GM19238 (cell line): ENCODE measurements around the gene CACHD1.

Experiments
- DNase-seq: peaks from one replicate; pipeline ENCODE4 v3.0.0; 2011; ENCODE audit warnings: low spot score; ENCODE audit not compliant: insufficient read length

The CACHD1 gene

DNA sequence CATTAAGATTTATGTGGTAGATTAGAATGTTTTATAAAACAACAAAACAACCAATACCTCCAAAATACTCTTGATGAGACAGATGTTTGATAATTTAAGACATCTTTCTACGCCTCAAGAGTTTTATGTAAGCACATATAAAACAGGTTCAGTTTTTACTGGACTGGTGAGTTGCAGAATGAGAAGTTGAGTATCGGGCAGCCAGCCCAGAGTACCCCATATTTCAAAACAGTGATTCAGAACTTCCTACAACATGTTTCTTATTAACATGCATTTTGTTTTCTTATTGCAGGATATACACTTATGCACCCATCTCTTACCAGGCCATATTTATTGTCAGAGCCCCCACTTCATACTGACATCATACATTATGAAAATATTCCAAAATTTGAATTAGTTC, 183.5 kb downstream of the CACHD1 start:
- DNase-seq = no peak

DNA sequence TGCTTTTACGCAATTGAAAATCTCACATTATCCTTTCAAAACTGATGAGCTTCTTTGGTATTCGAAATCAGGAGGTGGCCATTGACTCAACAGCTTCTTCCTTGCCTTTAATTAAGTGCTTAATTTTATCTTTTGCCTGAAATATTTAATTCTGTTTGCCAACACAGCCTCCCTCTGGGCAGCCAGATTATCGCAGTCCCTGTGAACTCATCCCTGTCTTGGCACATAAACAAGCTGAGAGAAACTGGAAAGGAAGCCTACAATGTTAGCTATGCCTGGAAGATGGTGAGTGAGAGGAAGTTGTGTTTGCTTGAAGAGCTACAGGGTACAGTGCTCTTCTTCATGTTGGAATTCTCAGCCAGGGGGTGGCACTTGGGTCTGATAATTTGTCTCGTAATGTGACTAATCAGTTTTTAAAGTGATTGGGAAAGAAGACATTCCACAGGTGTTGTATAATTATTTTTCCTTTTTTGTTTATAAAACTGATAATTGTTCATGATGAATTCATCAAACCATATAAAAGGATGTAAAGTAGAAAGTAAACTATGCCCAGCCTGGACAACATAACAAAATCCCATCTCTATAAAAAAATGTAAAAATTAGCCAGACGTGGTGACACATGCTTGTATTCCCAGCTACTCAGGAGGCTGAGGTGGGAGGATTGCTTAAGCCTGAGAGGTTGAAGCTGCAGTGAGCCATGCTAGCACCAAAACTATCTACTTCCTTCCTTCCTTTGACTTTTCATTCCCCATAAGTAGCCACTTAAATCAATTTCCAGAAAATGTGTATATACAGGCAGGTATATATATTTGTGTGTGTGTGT, 184.8 kb downstream of the CACHD1 start:
- no peak for DNase-seq

- DNase-seq = no peak
Observed at GRCh38 chr1:64655861-64656260, 185.9 kb downstream of the CACHD1 start.

GRCh38 chr1:64659478-64660138, 189.7 kb downstream of the CACHD1 start:
- no peak for DNase-seq

- DNase-seq = peak; percentile 2
Observed at GRCh38 chr1:64663668-64664067, 193.7 kb downstream of the CACHD1 start.

GRCh38 chr1:64664299-64664698, 194.4 kb downstream of the CACHD1 start:
- DNase-seq = no peak

DNA sequence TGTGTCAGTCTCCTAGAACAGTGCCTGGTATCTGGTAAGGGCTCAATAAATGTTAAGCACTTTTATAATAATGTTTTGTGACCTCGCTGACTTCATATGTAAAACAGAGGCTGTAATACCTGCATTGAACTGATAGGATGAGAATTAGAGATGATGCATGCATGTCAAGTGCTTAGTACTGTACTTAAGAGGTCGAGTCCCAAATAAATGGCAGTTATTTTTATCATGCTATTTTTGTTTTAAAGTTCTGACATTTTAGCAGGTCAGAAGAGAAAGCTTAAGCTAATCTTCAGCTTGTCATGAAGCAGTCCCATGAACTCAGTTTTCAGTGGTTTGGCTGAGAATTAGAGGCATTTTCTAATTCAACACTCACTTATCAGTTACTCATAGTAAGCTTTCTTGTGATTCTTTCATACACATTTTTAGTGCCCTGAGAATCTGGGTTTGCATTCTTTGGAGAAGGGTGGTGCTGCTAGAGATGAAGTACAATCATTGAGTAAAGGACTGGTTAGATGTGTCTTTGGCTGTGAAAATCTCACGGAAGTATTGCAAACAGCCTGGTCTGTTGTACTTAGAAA, 199.3 kb downstream of the CACHD1 start:
- no peak for DNase-seq

GRCh38 chr1:64675718-64676345, 205.9 kb downstream of the CACHD1 start:
- DNase-seq = no peak

GRCh38 chr1:64676386-64676785, 206.5 kb downstream of the CACHD1 start:
- DNase-seq = no peak

DNA sequence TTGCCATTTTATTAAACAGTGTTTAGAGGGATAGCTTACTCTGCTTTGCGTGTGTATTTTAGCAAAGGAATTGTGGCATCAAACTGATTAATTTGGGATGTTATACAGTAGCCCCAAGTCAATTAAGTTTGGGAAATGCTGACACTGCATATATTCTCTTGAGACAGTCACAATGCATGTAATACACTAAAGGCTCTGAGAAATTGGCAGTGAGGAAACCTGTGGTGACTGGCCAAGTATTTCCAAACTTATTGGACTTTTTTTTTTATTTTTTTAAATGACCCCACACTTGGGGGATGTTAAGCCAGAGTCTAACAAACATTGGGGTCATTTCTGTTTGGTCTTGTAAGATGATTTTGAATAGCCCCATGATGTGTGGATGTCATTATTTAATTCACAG, 207.6 kb downstream of the CACHD1 start:
- DNase-seq = no peak

GRCh38 chr1:64678366-64678765, 208.4 kb downstream of the CACHD1 start:
- DNase-seq = no peak

DNA sequence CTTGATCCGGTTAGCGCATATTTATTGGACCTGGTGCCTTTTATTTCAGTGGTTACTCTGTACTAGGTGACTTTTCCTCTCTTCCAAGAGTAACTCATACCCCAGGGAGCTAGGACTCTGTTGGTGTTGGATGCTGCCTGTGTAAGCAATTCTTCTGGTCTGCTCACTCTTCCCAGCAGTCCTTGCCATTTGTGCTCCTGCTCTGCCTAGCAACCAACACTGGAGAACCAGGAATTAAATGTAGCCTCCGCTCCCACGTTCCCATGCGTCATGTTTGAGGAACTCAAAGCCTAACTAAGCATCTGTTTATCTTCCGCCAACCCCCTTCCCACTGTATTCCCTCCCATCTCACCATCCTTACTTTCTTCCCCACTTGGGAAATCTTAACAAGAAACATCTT, 209.2 kb downstream of the CACHD1 start:
- no peak for DNase-seq

DNA sequence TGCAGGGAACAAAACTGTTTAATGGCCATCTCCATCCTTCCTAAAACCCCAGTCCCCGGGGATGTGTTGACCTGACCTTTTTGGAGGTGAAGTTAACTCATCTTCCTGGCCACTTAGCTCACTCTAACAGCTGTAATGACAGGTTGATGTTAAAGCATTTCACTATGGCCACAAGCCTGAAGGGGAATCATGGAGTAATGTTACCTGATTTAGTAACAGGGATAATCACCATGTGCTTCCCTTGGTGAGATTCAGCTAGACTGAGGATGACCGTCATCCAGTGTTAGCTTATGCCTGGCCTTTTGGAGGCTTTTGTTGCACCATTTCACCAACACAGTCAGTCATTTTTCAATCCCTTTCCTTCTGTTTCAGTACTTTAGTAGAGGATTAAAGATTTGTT, 210.7 kb downstream of the CACHD1 start:
- DNase-seq = no peak

DNA sequence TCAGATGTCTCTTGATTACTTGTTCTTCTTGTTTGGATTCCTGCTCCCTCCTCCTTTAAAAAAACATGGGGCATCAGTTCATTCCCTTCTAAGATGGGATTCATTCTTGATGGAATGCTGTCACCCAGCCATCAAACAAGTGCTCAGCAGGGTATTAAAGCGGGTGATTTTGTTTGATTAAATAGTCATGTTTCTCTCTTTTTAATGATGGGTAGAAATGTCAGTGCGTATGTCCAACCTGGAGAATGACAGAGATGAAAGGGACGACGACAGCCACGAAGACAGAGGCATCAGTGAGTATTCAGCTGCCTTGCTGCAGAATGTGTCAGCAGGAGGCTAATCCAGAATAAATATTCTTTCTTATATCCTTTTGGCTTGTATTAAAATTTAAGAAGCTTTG, 211.1 kb downstream of the CACHD1 start:
- DNase-seq = no peak

DNA sequence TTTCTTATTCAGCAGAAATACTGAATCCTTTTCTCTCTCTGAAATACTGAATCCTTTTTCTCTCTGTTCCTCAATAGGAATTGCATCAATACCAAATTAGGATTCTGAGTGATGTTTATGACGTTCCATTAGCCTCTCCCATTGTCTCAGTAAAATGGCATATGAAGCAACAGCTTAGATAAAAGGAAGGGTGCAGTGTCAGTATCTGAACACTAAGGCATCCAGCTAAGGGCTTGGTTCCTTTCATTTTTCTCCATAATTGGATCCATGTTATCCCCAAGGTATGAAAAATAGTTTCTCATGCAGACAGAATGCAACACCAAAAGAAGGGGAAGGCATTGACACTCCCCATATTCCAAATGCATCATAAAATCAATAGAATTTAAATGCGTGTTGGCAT, 213.5 kb downstream of the CACHD1 start:
- no peak for DNase-seq

DNA sequence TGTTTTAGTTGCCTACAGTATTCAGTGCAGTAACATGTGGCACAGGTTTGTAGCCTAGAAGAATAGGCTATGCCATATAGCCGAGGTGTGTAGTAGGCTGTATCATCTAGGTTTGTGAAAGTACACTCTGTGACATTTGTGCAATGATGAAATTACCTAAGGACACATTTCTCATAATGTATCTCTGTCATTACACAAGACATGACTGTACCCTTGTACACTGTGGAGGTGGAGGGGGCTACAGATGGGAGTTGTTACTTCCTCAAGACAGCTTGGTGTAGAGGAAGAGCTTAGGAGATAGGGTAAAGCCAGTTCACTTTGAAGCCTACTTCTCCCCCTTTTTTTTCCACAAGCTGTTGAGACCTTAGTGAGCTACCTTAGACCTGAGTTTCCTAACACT, 215.3 kb downstream of the CACHD1 start:
- DNase-seq = no peak

DNA sequence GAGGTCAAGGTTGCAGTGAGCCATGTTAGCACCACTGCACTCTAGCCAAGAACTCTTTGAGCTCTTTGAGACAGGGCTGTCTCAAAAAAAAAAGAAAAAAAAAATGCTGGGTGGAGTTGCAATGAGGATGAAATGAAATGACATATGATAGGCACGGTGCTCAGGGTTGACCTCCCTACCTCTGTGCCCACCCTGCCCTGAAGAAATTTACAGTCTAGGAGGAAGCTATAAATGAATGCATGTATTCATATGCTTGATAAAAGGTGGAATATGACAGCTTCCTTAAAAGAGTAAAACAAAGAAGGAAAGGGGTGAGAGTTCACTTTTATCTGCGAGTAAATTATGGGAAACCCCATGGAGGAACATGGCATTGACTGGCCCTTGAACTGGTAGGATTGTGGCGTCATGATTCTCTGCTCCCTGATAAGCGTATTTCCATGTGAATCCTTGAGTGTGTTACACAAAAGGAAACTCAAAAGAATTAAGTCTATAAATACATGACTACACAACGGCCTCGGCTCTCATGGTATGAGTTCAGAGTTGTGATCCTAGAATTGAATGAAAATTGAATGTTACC, 215.9 kb downstream of the CACHD1 start:
- DNase-seq = no peak

DNA sequence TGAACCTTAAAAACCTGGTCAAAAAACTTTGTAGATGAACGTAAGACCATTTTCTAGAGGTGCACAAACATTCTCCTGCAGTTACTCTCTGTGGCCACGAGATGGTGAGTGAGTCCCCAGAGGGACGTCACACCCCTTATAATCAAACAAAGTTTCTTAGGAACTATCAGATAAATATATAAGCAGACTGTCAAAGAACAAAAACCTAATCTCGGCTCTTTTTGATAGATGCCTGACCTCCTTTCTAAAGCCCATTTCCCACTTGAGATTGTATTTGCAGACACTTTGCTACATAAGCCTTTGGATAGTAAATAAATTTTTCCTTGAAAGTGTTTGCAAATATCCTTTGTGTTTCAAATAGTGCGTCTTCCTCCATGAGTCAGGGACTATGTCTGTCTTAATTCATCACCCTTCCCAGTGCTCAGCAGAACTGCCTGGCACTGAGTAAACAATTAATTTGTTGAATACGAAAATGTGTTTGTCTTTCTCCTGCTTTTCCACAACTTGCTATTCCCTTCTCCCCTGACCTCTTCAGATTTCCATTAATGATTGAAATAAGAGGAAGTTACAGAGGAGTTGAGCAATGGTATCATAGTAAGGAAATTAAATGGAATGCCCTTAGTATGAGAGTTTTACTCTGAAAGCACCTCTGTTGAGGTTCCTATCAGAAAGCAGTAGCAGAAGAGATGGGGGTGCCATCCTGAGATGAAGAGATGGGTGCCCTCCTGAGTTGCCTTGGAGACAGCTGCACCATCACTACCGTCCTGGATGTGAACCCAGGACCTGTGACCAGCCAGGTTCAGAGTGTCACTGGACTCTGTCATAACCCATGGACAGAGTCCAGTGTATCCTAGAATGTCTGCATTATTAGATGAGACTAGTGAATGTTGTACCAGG, 217.1 kb downstream of the CACHD1 start:
- DNase-seq = peak; percentile 7

DNA sequence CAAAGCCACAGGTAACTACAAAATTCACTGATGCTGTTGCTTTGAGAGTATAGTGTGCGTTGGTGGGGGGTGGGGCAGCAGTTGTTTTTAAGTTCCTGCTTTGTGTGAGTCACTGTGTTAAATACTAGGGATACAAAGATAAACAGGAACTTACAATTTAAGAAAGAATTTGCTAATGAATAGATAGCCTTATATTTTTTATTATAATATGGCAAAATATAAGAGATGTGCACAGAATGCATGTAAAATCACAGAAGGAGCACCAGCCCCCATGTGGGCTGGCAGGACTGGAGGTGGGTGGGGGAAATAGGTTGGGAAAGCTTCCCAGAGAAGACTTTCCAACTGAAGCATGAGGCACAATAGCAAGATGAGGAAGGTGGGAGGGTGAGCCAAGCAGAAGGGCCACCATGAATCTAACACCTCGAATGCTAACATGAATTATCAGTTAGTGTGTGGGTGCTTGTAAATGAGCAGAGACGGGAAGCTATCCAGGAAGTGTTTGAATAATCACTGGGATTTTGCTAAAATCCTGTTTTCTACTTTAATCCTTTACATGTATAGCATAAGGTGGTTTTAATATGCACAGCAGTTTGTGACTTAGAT, 217.9 kb downstream of the CACHD1 start:
- DNase-seq = no peak

GRCh38 chr1:64691626-64692025, 221.7 kb downstream of the CACHD1 start:
- DNase-seq = no peak
